ENCODE measurements around the gene FGF3.
A peak's percentile ranks its signal among the peaks of the same experiment; 100 is the strongest.

DNA sequence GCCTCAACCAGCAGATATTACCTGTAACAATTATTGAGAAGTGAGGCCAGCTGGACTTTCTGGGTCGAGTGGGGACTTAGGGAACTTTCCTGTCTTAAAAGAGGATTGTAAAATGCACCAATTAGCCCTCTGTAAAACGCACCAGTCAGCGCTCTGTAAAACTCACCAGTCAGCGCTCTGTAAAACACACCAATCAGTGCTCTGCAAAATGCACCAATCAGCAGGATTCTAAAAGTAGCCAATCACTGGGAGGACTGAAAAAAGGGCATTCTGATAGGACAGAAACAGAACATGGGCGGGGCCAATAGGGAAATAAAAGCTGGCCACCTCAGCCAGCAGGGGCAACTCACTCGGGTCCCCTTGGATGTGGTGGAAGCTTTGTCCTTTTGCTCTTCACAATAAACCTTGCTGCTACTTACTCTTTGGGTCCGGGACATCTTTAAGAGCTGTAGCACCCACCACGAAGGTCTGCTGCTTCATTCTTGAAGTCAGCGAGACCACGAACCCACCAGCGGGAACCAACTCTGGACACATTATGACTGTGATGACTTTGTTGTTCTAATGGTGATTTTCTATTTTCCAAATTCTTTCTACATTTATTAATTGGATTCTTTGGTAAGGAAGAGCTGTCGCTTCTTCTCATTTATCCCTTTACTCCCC is 40.2 kb upstream of the FGF3 start:
- peak; percentile 17 for TF ChIP-seq NFYB (IDR thresholded peaks at IDR 0.05; ENCODE audit: extremely low read depth, insufficient read length)
- TF ChIP-seq POLR2A (conservative IDR thresholded peaks at IDR 0.05) = no peak
- TF ChIP-seq, protein P1, sequence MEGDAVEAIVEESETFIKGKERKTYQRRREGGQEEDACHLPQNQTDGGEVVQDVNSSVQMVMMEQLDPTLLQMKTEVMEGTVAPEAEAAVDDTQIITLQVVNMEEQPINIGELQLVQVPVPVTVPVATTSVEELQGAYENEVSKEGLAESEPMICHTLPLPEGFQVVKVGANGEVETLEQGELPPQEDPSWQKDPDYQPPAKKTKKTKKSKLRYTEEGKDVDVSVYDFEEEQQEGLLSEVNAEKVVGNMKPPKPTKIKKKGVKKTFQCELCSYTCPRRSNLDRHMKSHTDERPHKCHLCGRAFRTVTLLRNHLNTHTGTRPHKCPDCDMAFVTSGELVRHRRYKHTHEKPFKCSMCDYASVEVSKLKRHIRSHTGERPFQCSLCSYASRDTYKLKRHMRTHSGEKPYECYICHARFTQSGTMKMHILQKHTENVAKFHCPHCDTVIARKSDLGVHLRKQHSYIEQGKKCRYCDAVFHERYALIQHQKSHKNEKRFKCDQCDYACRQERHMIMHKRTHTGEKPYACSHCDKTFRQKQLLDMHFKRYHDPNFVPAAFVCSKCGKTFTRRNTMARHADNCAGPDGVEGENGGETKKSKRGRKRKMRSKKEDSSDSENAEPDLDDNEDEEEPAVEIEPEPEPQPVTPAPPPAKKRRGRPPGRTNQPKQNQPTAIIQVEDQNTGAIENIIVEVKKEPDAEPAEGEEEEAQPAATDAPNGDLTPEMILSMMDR (IDR thresholded peaks at IDR 0.05 in 2 of 3, conservative IDR thresholded peaks at IDR 0.05 in 1 of 3; ENCODE audit: insufficient read depth in 2 of 3, low read depth in 1 of 3, low read length in 3 of 3) = no peak
- no peak for TF ChIP-seq ZNF408 (CRISPR knock-in tag; IDR thresholded peaks at IDR 0.05; ENCODE audit: low read depth)

Measured in K562 (cell line).